ENCODE results near the gene STK36. TPM values are rescaled to one million over a fixed set of nuclear protein-coding genes. Genes with fewer than 3 reads are reported as not detected.

Gene STK36, protein sequence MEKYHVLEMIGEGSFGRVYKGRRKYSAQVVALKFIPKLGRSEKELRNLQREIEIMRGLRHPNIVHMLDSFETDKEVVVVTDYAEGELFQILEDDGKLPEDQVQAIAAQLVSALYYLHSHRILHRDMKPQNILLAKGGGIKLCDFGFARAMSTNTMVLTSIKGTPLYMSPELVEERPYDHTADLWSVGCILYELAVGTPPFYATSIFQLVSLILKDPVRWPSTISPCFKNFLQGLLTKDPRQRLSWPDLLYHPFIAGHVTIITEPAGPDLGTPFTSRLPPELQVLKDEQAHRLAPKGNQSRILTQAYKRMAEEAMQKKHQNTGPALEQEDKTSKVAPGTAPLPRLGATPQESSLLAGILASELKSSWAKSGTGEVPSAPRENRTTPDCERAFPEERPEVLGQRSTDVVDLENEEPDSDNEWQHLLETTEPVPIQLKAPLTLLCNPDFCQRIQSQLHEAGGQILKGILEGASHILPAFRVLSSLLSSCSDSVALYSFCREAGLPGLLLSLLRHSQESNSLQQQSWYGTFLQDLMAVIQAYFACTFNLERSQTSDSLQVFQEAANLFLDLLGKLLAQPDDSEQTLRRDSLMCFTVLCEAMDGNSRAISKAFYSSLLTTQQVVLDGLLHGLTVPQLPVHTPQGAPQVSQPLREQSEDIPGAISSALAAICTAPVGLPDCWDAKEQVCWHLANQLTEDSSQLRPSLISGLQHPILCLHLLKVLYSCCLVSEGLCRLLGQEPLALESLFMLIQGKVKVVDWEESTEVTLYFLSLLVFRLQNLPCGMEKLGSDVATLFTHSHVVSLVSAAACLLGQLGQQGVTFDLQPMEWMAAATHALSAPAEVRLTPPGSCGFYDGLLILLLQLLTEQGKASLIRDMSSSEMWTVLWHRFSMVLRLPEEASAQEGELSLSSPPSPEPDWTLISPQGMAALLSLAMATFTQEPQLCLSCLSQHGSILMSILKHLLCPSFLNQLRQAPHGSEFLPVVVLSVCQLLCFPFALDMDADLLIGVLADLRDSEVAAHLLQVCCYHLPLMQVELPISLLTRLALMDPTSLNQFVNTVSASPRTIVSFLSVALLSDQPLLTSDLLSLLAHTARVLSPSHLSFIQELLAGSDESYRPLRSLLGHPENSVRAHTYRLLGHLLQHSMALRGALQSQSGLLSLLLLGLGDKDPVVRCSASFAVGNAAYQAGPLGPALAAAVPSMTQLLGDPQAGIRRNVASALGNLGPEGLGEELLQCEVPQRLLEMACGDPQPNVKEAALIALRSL (N-terminal part only)
- 100 to 1,000 TPM in 1 of 3 donors, 10 to 100 TPM in 2; 66.6 to 113 (median 81.3) TPM for polyA plus RNA-seq (ENCODE audit: insufficient read length in 3 of 3)
- long read RNA-seq, donor 1 = 0 reads
- long read RNA-seq, donor 2 = 0 reads
- long read RNA-seq, donor 3, partial matches to known transcripts = 5 of 5 reads
- long read RNA-seq, donor 3, other reads (novel, unspliced or antisense) = 0 of 5 reads
- long read RNA-seq, donor 4, partial matches to known transcripts = 15 of 15 reads
- long read RNA-seq, donor 4, other reads (novel, unspliced or antisense) = 0 of 15 reads
- long read RNA-seq, donor 5 = 0 reads
- long read RNA-seq, donor 6, partial matches to known transcripts = 5 of 7 reads
- long read RNA-seq, donor 6, other reads (novel, unspliced or antisense) = 0 of 7 reads
- long read RNA-seq, donor 7, partial matches to known transcripts = 8 of 8 reads
- long read RNA-seq, donor 7, other reads (novel, unspliced or antisense) = 0 of 8 reads
- long read RNA-seq, donor 8, full-length matches to known transcripts = 5 of 37 reads
- long read RNA-seq, donor 8, partial matches to known transcripts = 32 of 37 reads
- long read RNA-seq, donor 8, other reads (novel, unspliced or antisense) = 0 of 37 reads
- long read RNA-seq, donor 9 = 0 reads
- long read RNA-seq, donor 10, partial matches to known transcripts = 5 of 6 reads
- long read RNA-seq, donor 10, other reads (novel, unspliced or antisense) = 0 of 6 reads
- long read RNA-seq, donor 11 = 0 reads
- long read RNA-seq, donor 12 = 0 reads
- long read RNA-seq, donor 13, partial matches to known transcripts = 8 of 9 reads
- long read RNA-seq, donor 13, other reads (novel, unspliced or antisense) = 0 of 9 reads
- long read RNA-seq, donor 14 = 0 reads
- long read RNA-seq, donor 15, partial matches to known transcripts = 0 of 1 reads
- long read RNA-seq, donor 15, other reads (novel, unspliced or antisense) = 0 of 1 reads
- long read RNA-seq, donor 16, partial matches to known transcripts = 50 of 52 reads
- long read RNA-seq, donor 16, other reads (novel, unspliced or antisense) = 0 of 52 reads

DNA sequence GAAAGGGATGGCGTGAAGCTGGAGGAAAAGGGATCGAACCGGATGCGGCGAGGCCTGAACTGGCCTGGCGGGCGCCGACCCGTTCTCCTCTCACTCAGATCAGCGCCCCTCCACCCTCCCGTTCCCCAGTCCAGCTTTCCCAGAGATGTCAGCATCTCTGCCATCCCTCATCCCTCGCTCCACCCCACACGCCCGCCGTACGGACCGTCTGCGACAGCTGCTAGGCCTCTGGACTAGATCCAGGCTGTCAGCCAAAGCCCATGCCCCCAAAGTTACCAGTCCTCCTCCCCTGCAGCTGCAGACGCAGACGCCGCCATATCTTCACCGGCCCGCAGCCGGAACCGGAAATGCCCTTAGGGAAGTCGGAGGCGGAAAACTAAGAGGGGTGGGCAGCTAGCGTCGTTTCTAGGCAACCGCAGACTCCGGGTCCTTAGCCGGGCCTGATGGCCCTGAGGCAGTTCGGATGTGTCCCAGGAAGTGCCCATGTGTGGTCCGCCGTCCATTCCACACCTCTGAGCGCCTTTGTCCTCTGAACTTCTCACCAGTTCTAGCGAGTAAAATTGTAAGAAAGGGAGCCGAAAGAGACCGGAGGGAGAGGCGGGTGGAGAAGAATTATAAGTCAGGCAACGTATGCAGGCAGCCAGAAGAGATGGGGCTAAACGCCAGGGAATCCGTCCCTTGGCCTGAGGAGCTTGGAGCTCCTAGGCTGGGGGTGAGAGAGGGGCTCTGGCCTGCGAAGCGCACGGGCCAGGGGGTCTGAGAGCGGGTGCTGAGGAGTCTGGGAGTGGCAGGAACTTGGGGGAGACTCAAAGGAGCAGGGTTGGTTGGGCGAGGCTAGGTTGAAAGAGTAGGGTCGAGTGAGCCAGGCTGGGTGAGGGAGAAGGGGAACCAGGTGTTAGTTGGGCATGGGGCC, at the start of gene STK36, which contains the start of gene RNF25:
Gene STK36 (plus strand): TSS at position 433 of the 913 bp plus-strand sequence. CDS start 744 bp downstream, outside the sequence.
Gene RNF25 (minus strand): TSS at position 349 of the 913 bp plus-strand sequence. CDS start 32 bp downstream, at position 317.
- DNase-seq (ENCODE audit: extremely low read depth in 1 of 11, low read depth in 9 of 11, low spot score in 4 of 11) = peak; percentile 70 to 89 (median 84)

DNA sequence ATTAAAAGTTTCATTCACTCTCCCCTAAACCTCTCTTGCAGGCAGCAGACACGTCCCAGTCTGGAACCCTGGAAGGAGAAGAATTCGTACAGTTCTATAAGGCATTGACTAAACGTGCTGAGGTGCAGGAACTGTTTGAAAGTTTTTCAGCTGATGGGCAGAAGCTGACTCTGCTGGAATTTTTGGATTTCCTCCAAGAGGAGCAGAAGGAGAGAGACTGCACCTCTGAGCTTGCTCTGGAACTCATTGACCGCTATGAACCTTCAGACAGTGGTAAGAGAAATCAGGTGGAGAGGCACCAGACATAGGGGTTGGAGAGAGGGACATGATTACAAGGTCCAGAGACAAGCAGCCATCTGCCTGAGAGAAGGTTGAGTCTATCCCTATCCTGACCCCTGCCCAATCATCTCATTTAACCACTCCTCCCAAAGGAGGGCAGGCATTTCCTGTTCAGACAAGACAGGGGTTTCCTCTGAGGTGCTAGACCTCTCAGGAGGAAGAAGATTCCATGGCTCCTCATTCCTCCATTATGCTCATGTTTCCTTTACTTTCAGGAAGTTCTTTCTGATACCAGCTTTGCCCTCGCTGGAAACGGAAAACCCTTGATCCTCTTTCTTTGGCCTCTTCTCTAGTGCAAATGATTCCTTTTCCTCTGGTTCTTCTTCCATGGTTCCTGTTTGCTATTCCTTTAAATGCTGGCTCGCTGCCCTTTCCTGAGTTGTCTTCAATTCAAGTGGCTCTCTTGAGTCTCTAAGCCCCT, 49.1 kb upstream of the STK36 start:
- DNase-seq (ENCODE audit: extremely low read depth in 1 of 11, low read depth in 9 of 11, low spot score in 4 of 11) = no peak

- no peak for DNase-seq (ENCODE audit: extremely low read depth in 1 of 11, low read depth in 9 of 11, low spot score in 4 of 11)
These were observed 48.5 kb upstream of the STK36 start for GRCh38 chr2:218623366-218623705.

DNA sequence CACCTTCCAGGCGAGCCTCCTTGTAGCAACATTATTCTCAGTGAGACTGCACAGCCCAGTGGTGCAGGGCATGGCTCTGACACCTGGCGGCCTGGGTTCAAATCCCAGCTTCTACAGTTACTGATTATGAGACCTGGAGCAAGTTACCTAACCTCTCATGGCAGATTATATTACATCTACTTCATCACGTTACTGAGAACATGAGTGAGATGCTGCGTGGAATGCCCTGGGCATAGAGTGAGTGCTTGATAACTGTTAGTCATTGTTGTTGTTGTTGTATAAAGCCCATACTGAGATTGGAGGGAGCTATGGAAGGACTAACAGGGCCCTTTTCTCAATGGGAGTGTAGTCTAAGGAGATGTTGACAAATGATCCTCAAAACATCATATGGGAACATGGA, 45.5 kb upstream of the STK36 start:
- DNase-seq (ENCODE audit: extremely low read depth in 1 of 11, low read depth in 9 of 11, low spot score in 4 of 11) = no peak

GRCh38 chr2:218627939-218628338, 43.9 kb upstream of the STK36 start:
- DNase-seq (ENCODE audit: extremely low read depth in 1 of 11, low read depth in 9 of 11, low spot score in 4 of 11) = no peak

DNA sequence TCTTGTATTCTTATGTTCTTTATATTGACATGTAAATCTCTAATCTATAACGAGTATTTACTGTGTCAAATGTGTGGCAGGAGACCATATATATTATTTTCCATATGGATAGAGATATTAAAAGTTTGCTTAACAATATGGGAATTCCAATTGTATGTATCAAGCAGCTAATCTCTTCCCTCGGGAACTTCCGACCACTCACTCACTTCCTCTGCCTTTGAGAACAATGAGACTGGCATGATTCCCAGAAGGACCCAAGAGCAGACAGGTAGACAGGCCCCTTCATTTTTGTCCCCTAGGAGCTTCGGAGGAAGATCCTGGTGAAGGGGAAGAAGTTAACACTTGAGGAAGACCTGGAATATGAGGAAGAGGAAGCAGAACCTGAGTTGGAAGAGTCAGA, 40.0 kb upstream of the STK36 start:
- no peak for DNase-seq (ENCODE audit: extremely low read depth in 1 of 11, low read depth in 9 of 11, low spot score in 4 of 11)

- DNase-seq (ENCODE audit: extremely low read depth in 1 of 11, low read depth in 9 of 11, low spot score in 4 of 11) = no peak
These were observed 36.2 kb upstream of the STK36 start for GRCh38 chr2:218635719-218636118.

DNA sequence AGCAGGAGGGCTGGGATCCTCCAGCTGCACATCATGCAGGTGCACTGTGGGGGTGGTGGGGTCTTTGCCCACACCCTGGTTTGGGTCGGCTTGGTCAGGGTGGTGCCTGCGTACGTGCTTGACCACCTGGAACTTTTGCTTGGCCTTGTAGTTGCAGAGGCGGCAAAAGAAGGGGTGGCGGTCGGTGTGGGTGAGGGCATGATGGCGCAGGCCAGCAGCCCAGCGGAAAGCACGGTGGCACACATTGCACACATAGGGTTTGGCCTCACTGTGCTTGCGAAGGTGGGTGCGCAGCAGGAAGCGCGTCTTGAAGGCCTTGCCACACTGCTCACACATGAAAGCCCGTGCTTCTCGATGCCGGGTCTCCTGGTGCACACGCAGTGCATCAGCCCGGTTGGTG, 33.5 kb upstream of the STK36 start:
- no peak for DNase-seq (ENCODE audit: extremely low read depth in 1 of 11, low read depth in 9 of 11, low spot score in 4 of 11)

GRCh38 chr2:218642121-218642656, 29.7 kb upstream of the STK36 start:
- DNase-seq (ENCODE audit: extremely low read depth in 1 of 11, low read depth in 9 of 11, low spot score in 4 of 11) = no peak

GRCh38 chr2:218642786-218643185, 29.1 kb upstream of the STK36 start:
- no peak for DNase-seq (ENCODE audit: extremely low read depth in 1 of 11, low read depth in 9 of 11, low spot score in 4 of 11)

GRCh38 chr2:218643751-218644310, 28.1 kb upstream of the STK36 start:
- no peak for DNase-seq (ENCODE audit: extremely low read depth in 1 of 11, low read depth in 9 of 11, low spot score in 4 of 11)

- DNase-seq (ENCODE audit: extremely low read depth in 1 of 11, low read depth in 9 of 11, low spot score in 4 of 11) = no peak
These were observed 27.2 kb upstream of the STK36 start for GRCh38 chr2:218644721-218645120.

DNA sequence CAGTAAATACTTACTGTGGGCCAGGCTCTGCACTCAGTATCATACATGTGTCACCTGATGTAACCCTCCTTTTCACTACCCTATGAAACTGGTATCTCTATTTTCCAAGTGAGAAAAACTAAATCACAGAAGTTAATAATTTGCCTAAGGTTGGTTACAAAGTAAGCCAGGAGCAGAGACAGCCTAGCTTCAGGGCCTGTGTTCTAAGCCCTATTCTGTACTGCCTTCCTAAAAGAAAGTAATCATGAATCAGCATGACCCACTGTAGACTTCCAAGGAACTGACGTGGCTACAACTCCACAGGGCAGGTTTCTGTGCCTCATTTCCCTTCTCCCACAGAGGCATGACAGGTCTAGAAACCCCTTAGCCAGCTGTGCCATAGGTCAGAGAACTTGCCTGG, 26.8 kb upstream of the STK36 start:
- no peak for DNase-seq (ENCODE audit: extremely low read depth in 1 of 11, low read depth in 9 of 11, low spot score in 4 of 11)

DNA sequence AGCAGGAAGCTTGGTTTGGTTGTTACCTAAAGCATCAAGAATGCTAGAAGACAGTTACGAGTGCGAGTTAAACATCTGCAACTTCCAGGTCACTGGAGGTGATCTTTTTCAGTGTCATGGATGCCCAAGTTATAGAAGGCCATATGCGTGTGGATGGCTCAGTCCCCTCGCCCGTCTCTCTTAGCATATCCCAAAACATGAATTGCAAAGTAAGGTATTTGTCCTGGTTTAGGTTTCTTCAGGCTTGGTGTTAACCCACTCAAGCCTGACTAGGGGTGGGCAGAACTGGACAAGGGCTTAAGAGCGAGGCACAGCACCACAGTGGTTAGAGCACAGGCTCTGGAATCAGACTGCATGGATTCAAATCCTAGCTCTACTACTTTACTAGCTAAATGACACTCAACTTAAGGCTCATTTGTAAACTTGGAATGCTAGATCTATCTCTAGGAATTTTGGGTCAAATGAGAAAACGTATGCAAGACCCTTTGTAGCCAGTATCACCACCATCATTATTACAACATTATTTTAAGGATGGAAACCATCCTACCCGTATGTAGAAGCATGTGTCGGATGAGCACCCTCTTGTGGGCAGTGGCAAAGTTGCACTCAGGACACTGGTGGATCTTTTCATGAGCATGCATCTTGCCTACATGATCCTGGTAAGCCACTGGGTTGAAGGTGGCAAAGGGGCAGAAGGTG, 23.6 kb upstream of the STK36 start:
- DNase-seq (ENCODE audit: extremely low read depth in 1 of 11, low read depth in 9 of 11, low spot score in 4 of 11) = peak in 1 of 11 donors; percentile 29

GRCh38 chr2:218648787-218649100, 23.1 kb upstream of the STK36 start:
- DNase-seq (ENCODE audit: extremely low read depth in 1 of 11, low read depth in 9 of 11, low spot score in 4 of 11) = no peak
